Esophagus squamous epithelium (tissue), 4 donors: ENCODE results near the gene CRACDL.

ENCODE experiments used
- CTCF ChIP-seq, 6 experiments: fragments of 450-650 bp in 4 of 6; fragments of 200-600 bp in 2 of 6; sonication (generic) in 2 of 6; IDR thresholded peaks; one replicate each; pipeline ENCODE4 v1.5.1; 2016 to 2019; ENCODE audit warnings: antibody characterized with exemption in 6 of 6, mild to moderate bottlenecking in 4 of 6, moderate library complexity in 4 of 6
- POLR2A ChIP-seq, 4 donors: fragments of 450-650 bp; IDR thresholded peaks; one replicate each; pipeline ENCODE4 v1.6.1; 2017; ENCODE audit warnings: antibody characterized with exemption in 4 of 4, mild to moderate bottlenecking in 4 of 4, moderate library complexity in 3 of 4

- TF ChIP-seq CTCF (IDR thresholded peaks at IDR 0.05) = no peak
- TF ChIP-seq POLR2A (IDR thresholded peaks at IDR 0.05) = no peak
Observed at GRCh38 chr2:98801921-98802321, 134.1 kb downstream of the CRACDL start.
